ENCODE measurements around the gene IFNA6.

DNA sequence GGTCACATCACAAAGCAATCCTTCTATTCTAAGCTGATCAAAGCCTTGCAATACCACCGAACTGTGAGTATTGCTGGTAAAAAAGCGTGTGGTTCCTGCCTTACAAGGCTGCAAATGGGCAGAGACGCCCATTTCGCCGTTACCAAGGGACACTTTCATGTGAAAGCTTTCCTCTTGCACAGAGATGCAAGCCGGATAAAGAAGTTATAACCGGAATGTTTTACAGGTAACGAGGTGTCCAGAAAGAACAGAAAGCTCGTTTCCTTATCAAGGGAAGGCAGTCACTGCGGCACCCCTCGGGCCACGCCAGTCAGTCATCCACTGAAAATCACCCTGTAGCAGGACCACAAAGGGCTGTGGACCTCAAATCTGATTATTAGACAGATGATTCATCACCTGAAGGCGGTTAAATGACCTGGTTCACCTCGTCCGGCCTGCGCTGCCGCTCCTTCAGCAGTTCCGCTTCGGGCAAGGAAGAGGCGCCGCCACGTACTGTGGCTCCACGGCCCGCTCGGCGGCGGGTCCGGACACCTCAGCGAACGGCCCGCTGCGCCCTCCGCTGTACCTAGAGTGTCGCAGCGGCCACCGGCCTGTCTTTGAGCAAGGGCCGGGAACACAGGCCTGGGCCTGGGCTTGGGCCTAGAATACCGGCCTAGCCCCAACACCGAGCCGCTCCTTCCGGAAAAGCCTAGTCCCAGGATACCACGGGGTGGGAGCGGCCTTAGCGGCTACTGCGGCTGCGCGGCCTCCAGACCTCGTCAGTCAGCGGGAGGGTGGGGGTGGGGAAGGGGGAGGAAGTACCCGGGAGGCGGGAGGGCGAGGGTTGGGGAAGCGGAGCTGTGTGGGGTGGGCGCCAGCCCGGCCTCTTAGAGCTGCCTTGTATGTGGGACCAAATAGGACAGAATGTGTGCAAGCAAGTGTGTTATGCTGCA, 15.7 kb downstream of the IFNA6 start, which contains the start of gene KLHL9:
- TF ChIP-seq CTCF (IDR thresholded peaks at IDR 0.05) (no peak), EZH2 (IDR thresholded peaks at IDR 0.05) (no peak)
